Measurements from ENCODE around the gene FAM169A.

DNA sequence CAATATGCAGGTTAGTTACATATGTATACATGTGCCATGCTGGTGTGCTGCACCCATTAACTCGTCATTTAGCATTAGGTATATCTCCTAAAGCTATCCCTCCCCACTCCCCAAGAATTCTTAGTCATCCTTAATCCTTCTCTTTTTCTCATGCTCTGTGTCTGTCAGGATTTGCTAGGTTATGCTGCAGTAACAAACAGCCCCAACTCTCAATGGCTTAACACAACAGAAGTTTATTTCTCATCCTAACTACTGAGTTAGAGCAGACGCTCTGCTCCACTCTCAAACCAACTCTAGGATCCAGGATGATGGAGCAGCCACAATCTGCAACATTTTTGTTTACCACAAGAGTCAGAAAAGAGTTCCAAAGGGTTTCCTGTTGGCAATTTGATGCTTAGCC, 28.2 kb upstream of the FAM169A start:
- TF ChIP-seq POLR2A (IDR thresholded peaks at IDR 0.05; ENCODE audit: low read length) (no peak), GATA1 (IDR thresholded peaks at IDR 0.05; ENCODE audit: low read depth, low read length) (no peak)
